T-helper 9 cell (primary cell): ENCODE measurements around the gene XRRA1.
"Not testable (repeated sequence)": the region's sequence is repeated elsewhere in the genome, so short reads cannot be mapped to it uniquely, and the experiment has no call there.

Experiments
- DNase-seq: peaks from one replicate; pipeline ENCODE4 v3.0.0-alpha.2; 2020
- total RNA-seq, 2 donors: gene quantifications; one replicate each; lab custom pipeline; 2026; lab: John Stamatoyannopoulos, UW

XRRA1 gene
- 11.8 to 20.8 reads per million in 2 donors for total RNA-seq

GRCh38 chr11:74948898-74949752 lies at the start of gene XRRA1, which contains the start of gene SPCS2:
Gene XRRA1 (minus strand): TSS chr11:74949091. CDS start chr11:74940878, 8,213 bp downstream.
Gene SPCS2 (plus strand): TSS chr11:74949266. CDS start chr11:74949286, 20 bp downstream.
- DNase-seq: peak; percentile 96

GRCh38 chr11:74992852-74993251 lies 44.0 kb upstream of the XRRA1 start:
- no peak for DNase-seq

- DNase-seq: no peak
Measured at GRCh38 chr11:74990941-74991340, 42.0 kb upstream of the XRRA1 start.

- not testable (repeated sequence) for DNase-seq
Measured at GRCh38 chr11:74990150-74990549, 41.3 kb upstream of the XRRA1 start.

GRCh38 chr11:74989260-74989638 lies 40.4 kb upstream of the XRRA1 start:
- DNase-seq: no peak

GRCh38 chr11:74988541-74989259 lies 39.8 kb upstream of the XRRA1 start, which contains the start of gene NEU3:
Gene NEU3 (plus strand): TSS chr11:74988933. CDS start chr11:74989061, 128 bp downstream.
- DNase-seq: peak; percentile 78

GRCh38 chr11:74984730-74985129 lies 35.8 kb upstream of the XRRA1 start:
- DNase-seq: no peak

GRCh38 chr11:74984070-74984469 lies 35.2 kb upstream of the XRRA1 start:
- DNase-seq: no peak

GRCh38 chr11:74981888-74982287 lies 33.0 kb upstream of the XRRA1 start:
- no peak for DNase-seq

GRCh38 chr11:74980634-74981033 lies 31.7 kb upstream of the XRRA1 start:
- DNase-seq: no peak

- no peak for DNase-seq
Measured at GRCh38 chr11:74978041-74978440, 29.1 kb upstream of the XRRA1 start.

- no peak for DNase-seq
Measured at GRCh38 chr11:74971424-74971823, 22.5 kb upstream of the XRRA1 start.

- DNase-seq: no peak
Measured at GRCh38 chr11:74970852-74971395, 22.0 kb upstream of the XRRA1 start.

GRCh38 chr11:74966651-74967050 lies 17.8 kb upstream of the XRRA1 start:
- no peak for DNase-seq

GRCh38 chr11:74960128-74960527 lies 11.2 kb upstream of the XRRA1 start:
- DNase-seq: not testable (repeated sequence)

GRCh38 chr11:74957937-74958629 lies 9.2 kb upstream of the XRRA1 start:
- DNase-seq: no peak

GRCh38 chr11:74956397-74957015 lies 7.6 kb upstream of the XRRA1 start:
- no peak for DNase-seq

- no peak for DNase-seq
Measured at GRCh38 chr11:74954199-74954598, 5.3 kb upstream of the XRRA1 start.

- no peak for DNase-seq
Measured at GRCh38 chr11:74953451-74953850, 4.6 kb upstream of the XRRA1 start.

GRCh38 chr11:74952752-74953151 lies 3.9 kb upstream of the XRRA1 start:
- no peak for DNase-seq

- no peak for DNase-seq
Measured at GRCh38 chr11:74951226-74951625, 2.3 kb upstream of the XRRA1 start.

GRCh38 chr11:74950374-74950969 lies 1.6 kb upstream of the XRRA1 start:
- DNase-seq: no peak
